ENCODE data around the gene KRTAP5-8.
"Not testable (repeated sequence)": the region's sequence is repeated elsewhere in the genome, so short reads cannot be mapped to it uniquely, and the experiment has no call there.

The KRTAP5-8 gene, protein sequence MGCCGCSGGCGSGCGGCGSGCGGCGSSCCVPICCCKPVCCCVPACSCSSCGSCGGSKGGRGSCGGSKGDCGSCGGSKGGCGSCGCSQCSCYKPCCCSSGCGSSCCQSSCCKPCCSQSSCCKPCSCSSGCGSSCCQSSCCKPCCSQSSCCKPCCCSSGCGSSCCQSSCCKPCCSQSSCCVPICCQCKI

DNA sequence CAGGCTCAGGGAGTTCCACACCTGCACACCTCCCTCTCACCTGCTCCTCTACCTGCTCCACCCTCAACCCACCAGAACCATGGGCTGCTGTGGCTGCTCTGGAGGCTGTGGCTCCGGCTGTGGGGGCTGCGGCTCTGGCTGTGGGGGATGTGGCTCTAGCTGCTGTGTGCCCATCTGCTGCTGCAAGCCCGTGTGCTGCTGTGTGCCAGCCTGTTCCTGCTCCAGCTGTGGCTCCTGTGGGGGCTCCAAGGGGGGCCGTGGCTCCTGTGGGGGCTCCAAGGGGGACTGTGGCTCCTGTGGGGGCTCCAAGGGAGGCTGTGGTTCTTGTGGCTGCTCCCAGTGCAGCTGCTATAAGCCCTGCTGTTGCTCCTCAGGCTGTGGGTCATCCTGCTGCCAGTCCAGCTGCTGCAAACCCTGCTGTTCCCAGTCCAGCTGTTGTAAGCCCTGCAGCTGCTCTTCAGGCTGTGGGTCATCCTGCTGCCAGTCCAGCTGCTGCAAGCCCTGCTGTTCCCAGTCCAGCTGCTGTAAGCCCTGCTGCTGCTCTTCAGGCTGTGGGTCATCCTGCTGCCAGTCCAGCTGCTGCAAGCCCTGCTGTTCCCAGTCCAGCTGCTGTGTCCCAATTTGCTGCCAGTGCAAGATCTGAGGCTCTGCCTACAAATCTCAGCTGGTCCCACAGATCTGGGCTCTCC is at the start of gene KRTAP5-8:
Gene KRTAP5-8 (plus strand): TSS at position 49 of the 689 bp plus-strand sequence. CDS start 31 bp downstream, at position 80.
- not testable (repeated sequence) for DNase-seq (ENCODE audit: low spot score)

DNA sequence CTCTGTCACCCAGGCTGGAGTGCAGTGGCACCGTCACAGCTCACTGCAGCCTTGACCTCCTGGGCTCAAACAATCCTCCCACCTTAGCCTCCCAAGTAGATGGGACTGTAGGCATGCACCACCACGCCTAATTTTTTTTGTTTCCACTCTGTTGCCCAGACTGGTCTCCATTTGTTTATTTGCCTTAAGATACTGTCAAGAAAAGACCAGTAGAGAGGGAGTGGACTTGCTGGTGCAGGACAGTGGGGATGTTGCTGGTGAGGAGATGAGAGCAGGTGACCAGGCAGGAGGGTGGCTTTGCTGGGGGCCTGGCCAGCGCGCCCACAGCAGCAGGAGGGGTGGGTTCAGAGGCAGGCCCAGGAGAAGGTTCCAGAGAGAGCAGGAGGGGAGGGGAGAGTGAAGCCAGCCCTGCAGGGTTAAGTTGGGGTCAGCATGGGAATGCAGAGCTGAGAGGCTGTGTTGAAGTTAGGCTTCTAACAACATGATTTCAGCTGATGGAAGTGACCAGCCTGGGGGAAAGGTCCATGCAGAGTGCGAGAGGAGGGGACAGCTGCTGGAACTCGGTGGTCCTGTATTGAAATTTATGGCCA is 49.0 kb upstream of the KRTAP5-8 start:
- DNase-seq (ENCODE audit: low spot score) = no peak

DNA sequence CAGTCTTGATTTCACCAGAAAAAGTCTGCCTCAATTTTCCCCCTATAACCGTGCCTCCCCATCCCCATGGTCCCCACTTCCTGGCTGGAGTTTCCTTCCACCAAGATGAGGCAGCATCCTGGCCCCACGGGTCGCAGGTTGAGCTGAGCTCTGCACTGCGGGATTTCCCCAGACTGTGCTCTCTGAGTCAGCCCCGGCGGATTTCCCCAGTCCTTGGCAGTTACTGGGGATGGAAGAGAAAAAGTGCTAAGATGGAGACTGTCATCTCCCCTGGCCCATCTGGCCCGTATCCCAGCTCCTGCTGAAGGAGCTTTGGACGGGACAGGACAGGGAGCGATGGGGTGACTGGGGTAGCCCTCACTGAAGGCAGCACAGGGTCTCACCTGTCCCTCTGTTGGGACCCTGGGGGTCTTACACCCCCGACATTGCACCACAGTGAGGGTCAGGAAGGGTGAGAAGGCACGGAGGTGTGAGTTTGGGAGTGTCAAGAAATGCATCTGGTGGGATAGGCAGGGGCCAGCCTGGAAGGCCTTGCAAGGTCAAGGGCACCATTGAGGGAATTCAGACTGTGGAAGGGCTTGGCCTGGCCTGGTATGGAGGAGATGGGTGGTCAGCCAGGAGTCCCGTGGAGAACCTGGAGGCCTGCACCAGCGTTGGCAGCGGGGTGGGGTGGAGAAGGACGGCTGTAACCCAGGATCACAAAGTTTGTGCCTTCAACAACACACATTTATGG is 48.3 kb upstream of the KRTAP5-8 start:
- DNase-seq (ENCODE audit: low spot score) = no peak

DNA sequence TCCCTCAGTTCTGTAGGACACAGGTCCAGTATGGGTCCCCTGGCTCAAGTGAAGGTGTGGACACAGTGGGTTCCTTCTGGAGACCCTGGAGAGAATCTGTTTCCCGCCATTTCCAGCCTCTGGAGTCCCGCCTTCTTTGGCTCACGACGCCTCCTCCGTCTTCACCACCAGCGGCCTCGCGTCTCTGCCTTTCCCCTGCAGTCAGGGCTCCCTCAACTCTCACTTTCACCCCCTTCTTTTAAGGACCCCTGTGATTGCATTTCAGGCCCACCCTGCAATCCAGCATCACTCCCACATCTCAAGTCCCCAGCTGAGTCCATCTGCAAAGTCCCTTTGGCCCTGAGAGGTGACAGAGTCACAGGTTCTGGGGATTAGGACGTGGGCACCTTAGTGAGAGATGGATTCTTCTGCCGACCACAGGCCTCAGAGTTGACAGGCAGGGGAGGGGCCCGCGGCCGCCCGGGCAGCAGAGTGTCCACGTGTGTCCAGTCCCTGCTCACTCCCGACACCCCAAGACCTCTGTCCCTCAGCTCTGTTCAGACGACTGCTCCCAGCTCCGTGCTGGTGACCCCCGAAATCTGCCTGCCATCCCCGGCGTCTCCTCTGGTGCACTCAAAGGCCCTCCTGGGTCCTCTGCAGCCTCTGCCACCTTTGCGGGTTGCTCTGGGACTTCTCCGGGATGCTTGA is 47.6 kb upstream of the KRTAP5-8 start:
- DNase-seq (ENCODE audit: low spot score) = no peak

DNA sequence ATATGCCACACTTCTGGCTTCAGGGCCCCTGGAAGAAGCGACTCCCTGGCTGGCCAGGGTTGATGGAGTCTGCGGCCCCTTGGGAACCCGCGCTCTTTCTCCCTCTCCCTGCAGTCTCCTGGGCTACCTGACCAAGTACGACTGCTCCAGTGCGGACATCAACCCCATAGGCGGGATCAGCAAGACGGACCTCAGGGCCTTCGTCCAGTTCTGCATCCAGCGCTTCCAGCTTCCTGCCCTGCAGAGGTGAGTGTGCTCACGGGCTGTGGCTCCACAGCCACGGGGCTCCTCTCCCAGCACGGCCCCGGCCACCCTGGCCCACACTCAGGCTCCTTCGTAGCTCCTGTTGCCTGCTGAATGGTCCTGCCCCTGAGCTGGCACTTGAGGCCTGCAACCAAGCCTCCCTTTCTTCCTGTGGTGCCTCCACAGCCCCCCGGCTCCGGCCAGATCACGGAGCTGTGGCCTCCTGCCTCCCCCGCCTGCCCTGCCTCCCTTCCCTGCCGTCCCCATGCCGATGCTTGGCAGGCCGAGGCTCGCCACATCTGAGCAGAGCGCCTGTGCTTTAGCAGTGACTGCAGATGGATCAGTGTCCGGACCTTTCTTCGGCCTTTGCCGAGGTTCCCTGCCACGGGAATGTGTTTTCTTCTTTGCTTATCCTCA is 47.0 kb upstream of the KRTAP5-8 start:
- no peak for DNase-seq (ENCODE audit: low spot score)

DNA sequence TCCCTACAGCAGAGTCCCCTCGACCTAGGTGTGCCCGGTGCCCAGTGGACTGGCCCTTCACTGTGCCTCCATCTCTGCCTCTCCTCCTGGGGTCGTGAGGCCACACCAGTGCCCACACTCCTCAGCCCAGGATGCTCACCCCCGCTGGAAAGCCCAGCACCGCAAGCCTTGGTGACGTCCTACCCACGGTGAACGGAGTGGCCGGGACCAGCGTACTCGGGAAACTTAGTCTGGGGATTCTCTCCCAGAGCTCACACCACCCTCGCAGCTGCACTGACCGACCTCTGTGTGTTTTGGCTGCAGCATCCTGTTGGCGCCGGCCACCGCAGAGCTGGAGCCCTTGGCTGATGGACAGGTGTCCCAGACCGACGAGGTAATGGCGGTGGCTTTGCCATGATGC is 46.3 kb upstream of the KRTAP5-8 start:
- no peak for DNase-seq (ENCODE audit: low spot score)

DNA sequence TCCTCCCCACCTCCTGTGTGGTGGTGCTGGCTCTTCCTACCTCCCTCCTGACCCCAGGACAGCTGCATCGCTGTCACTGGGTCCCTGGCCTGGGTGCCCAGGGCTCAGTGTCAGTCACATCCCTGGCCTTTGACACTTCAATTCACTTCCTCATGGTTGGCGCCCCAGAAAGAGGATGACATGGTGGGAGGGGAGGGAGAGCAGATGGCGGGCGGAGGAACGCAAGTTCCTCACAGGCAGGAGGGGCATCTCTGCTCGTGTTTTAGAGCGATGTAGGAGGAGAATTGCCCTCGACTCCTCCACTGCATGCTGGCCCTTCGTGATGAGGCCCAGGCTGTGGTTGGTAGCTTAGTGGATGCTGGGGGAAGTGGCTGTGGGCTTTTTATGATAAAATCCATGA is 45.9 kb upstream of the KRTAP5-8 start:
- no peak for DNase-seq (ENCODE audit: low spot score)

DNA sequence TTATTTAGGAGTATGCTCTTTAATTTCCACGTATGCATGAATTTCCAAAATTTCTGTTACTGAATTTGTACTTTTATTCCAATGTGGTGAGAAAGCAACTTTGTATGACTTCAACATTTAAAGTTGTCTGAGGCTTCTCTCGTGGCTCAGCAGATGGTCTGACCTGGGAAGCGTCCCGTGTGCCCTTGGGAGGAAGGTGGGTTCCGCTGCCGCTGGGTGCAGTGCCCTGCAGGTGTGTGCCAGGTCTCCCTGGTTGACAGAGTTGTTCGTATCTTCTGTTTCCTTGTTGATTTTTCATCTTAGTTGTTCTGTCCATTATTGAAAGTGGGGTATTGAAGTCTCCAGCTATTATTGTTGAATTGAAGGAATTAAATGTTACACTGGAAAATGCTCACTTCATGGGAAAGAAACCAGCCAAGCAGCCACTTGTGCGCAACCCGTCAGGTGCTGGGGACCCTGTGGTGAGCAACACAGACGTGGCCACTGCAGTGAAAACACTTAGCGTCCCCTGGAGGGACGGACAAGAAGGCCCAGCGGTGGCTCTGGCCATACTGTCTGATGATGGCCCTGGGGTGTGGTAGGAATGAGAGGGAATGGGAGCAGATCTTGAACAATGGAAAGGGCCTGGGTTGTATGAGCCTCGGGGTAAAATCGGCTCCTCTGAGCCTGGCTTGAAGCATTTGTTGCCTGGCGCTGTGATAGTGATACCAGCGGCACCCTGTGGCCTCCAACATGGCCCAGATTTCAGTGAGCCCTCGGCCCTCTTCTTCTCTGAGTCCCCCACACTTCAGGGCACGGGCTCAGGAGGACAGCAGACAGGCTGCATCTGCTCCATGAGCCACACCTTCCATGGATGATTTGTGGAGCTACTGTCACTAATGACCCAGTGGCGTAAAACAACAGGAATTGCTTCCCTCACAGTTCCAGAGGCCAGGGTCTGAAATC is 42.3 kb upstream of the KRTAP5-8 start:
- no peak for DNase-seq (ENCODE audit: low spot score)

DNA sequence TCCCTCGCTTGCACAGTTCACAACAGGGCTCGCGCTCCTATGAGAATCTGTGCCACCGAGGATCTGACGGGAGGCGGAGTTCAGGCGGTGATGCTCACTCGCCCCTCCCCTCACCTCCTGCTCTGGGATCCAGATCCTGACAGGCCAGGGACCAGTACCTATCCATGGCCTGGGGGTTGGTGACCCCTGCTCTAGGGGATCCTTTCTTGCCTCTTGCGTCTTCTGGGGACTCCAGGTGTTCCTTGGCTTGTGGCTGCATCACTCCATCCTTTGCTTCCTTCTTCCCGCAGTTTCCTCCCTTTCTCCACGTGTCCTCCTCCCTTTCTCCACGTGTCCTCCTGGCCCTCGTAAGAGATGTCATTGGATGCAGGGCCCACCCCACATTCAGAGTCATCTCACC is 41.4 kb upstream of the KRTAP5-8 start:
- no peak for DNase-seq (ENCODE audit: low spot score)

DNA sequence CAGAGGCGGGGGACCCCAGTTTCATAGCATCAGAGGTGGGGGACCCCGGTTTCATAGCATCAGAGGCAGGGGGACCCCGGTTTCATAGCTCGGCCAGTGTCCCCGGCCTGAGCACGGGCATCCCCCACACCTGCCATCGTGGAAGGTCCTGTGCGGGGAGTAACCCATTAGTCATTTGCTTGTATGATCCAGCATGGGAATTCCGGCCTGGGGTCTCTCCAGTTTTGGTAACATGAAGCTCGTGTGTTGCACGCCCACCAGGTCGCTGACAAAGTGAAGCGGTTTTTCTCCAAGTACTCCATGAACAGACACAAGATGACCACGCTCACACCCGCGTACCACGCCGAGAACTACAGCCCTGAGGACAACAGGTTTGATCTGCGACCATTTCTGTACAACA is 39.7 kb upstream of the KRTAP5-8 start:
- no peak for DNase-seq (ENCODE audit: low spot score)

DNA sequence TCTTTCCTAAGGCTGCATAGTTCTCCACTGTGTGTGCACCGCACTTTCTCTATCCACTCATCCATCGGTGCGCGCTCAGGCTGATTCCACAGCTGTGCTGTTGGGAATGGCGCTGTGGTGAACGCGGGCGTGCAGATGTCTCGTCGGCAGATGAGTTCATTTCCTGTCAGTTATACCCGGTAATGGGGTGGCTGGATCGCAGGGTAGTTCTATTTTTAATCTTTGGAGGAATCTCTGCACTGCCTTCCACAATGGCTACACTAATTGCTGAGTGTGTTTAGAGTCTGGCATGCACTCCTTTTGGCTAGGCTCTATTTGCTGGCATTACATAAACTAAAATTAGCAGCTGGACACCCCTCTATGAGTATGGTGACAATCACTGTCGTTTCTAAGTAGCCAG is 38.7 kb upstream of the KRTAP5-8 start:
- no peak for DNase-seq (ENCODE audit: low spot score)

DNA sequence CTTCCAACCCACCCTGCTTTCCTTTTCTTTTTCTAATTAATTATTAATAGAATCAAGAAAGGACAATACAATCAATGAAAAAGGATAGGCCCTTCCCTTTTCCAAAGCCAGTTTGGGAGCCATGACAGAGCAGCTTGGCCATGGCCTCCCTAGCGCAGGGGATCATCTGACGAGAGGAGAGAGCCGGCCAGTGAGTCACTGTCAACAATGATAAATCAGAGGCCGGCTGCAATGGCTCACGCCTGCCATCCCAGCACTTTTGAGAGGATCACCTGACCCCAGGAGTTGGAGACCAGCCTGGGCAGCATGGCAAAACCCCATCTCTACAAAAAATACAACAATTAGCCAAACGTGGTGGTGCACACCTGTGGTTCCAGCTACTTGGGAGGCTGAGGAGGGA is 38.3 kb upstream of the KRTAP5-8 start:
- DNase-seq (ENCODE audit: low spot score) = no peak

DNA sequence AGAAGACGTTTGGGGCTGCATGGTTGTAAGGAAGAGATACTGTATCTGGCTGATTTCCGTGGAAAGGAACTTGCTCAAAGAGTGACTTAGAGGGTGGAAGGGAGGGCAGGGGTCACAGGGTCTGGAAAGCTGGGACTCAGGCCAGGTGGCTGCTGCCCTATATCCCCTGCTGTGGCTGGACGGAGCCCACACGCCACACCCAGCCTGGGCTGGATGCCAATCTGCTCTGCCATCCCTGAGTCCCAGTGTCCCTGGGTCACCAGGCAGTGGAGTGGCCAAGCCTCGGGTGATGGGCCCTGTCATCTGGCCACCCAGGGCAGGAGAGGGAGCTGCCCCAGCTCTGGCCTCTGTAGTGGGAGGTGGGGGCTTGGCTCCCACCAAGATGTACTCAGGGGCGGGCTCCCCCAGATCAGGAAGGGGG is 37.2 kb upstream of the KRTAP5-8 start:
- DNase-seq (ENCODE audit: low spot score) = no peak

DNA sequence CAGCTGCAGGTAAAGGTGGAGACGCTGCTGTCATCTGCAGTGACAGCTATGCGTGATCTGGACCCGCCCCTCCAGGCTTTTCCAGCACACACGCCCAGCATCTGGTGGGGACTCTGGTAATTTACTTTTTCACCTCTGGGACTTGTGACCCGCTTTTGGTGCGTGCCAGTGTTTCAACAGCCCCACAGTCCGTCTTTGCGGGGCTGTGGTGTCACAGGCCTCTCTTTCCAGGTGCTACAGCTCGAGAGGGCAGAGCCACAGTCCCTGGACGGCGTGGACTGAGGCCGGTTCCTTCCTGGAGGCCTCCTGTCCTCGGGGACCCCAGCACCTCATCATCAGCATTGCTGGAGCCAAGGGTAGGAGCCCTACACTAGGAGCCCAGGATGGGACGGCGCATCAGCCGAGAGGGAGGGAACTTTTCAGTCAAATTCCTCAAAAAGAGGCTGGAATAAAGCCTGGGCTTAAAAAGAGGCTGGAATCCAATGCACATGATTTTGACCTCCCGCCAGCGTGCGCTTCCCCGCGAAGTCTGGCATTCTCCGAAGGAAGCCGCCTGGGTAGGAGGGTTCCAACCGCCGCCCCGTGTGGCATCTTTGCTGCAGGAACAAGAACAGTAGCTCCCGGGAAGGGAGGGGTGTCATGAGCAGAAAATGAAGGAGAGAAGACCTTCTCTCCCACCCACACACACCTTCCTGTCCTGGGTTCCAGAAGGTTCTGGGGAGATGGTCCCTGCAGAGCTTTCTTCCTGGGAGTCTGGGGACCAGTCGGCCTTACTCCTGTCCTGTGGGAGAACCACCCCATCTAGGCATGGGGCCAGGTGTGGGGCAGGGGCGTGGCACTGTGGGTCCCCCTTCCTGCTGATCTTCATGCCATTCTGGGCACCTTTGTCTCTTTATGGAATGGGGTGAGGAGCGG is 36.5 kb upstream of the KRTAP5-8 start:
- no peak for DNase-seq (ENCODE audit: low spot score)

DNA sequence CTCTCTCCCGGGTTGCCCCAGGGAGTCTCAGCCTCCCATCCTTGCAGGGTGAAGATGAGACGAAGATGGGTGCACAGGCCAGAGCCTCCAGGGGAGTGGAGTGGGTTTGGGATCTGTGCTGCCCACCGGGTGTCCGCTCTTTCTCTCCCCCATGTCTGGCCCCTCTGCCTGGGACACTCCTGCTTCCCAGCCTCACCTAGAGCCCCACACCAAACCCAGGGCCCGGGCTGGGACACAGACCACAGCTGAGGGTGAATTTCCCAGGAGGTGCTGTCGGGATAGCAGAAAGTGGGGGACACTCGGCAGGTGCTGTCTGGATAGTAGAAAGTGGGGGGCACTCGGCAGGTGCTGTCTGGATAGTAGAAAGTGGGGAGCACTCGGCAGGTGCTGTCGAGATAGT is 35.8 kb upstream of the KRTAP5-8 start:
- DNase-seq (ENCODE audit: low spot score) = no peak

DNA sequence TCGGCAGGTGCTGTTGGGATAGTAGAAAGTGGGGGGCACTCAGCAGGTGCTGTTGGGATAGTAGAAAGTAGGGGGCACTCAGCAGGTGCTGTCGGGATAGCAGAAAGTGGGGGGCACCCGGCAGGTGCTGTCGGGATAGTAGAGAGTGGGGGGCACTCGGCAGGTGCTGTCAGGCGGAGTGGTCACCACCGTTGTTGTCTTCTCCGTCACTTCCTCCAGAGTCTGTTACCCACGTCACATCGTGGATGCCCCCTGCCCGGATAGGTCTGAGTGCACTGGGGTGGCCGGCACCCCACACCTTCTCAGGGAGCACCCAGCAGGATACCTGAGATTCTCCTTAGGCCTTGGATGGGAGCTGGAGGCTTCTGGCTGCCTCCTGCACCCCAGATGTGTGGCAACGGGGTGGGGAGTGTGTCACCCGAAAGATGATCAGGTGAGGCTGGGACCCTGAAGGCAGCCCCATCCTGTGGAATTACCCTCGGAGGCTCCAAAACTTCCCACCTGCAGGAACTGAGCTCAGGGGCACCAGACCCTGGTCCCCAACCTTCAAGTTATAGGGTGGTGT is 34.9 kb upstream of the KRTAP5-8 start:
- DNase-seq (ENCODE audit: low spot score) = no peak

DNA sequence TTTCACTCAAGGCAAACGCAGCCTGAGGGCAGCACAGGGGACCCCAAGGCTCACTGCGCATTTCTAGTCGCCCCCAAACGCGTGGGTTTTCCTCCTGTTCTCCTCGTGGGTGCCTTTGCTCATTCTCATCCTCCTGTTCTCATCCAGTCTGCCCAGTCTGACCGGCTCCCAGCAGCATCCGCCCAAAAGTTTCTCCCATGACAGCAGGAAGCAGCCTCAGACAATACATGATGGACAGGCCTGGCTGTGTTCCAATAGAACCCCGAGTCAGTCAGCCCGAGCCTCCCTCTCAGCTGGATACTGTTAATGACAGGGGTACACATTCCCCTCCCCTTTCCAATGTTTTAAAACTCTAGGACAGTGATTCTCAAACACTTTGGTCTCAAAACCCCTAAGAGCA is 33.3 kb upstream of the KRTAP5-8 start:
- no peak for DNase-seq (ENCODE audit: low spot score)

DNA sequence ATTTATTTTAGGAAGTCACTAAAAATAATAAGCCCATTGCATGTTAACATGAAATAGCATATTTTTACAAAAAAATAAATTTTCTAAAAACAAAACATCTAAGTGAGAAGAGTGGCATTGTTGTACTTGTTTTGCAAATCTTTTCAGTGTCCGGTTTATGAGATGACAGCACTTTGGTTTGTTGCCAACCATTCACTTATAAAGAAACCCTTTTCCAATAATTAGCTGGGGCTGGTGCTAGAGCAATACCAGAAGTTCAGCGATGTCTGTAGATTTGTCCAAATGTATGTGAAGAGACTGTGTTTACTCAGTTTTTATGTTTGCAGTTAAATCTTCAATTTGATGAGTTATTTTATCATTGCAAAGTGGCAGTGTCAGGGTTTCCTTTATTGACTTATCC is 32.8 kb upstream of the KRTAP5-8 start:
- no peak for DNase-seq (ENCODE audit: low spot score)

DNA sequence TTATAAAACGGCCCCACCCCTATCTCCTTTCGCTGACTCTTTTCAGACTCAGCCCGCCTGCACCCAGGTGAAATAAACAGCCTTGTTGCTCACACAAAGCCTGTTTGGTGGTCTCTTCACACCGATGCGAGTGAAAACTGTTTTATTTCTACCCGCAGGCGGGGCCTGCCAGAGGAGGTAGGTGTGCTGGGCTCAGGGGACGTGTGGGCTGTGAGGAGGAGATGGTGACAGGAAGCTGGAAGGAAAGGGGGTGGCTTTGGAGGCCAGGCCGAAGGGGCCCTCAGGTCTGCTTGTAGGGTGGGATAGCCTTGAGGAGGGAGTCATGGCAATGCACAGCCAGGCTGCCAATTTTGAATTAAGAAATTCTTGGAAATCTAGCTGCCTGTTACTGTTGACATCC is 32.0 kb upstream of the KRTAP5-8 start:
- DNase-seq (ENCODE audit: low spot score) = no peak

Measured in globus pallidus (tissue), 1 donor.